ENCODE results near the gene CHCHD6.

GRCh38 chr3:126685021-126685420 is 19.0 kb upstream of the CHCHD6 start:
- TF ChIP-seq, protein P1, sequence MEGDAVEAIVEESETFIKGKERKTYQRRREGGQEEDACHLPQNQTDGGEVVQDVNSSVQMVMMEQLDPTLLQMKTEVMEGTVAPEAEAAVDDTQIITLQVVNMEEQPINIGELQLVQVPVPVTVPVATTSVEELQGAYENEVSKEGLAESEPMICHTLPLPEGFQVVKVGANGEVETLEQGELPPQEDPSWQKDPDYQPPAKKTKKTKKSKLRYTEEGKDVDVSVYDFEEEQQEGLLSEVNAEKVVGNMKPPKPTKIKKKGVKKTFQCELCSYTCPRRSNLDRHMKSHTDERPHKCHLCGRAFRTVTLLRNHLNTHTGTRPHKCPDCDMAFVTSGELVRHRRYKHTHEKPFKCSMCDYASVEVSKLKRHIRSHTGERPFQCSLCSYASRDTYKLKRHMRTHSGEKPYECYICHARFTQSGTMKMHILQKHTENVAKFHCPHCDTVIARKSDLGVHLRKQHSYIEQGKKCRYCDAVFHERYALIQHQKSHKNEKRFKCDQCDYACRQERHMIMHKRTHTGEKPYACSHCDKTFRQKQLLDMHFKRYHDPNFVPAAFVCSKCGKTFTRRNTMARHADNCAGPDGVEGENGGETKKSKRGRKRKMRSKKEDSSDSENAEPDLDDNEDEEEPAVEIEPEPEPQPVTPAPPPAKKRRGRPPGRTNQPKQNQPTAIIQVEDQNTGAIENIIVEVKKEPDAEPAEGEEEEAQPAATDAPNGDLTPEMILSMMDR (IDR thresholded peaks at IDR 0.05) = no peak
- TF ChIP-seq ZFX (IDR thresholded peaks at IDR 0.05; ENCODE audit: borderline replicate concordance) = no peak
